A549 (cell line): ENCODE results near the gene ICE2. TPM values are rescaled to one million over a fixed set of nuclear protein-coding genes. Genes with fewer than 3 reads are reported as not detected.

Source experiments
- polyA plus RNA-seq, 4 experiments: library from polyadenylated mRNA; depleted of rRNA in 3 of 4; stranded (reverse); fragments of >200 nt; fragmentation: RNase III in 1 of 4; extraction: RNeasy Plus Mini Kit Qiagen cat#74134 plus additional on column Dnase treatment in 1 of 4; gene quantifications; 2 replicates in 3 of 4; 3 replicates in 1 of 4; pipeline ENCODE4 v1.2.3, GENCODE V29; 2011 to 2017
- small RNA-seq, 6 experiments: library from RNA; depleted of rRNA; stranded (forward); fragments of <200 nt; gene quantifications; one replicate each; pipeline ENCODE3, GENCODE V24; 2012

The ICE2 gene
- polyA plus RNA-seq, 2 of the 4 experiments (the other 2 are of a cell fraction) = 43.1 to 87.6 TPM

Small RNA genes within 50 kb of the gene (small RNA-seq; reads per million reads assigned to genes)
- 0 reads per million in 6 experiments for gene AC087385.3

Other genes starting within 250 kb of the ICE2 start
- 5,725 and 5,746 TPM in 2 replicates for gene ANXA2, start 81.2 kb downstream of the ICE2 start, polyA plus RNA-seq (2011; rRNA removed)
- 4,707 to 5,021 TPM (median 4,900 TPM) in 3 replicates for gene ANXA2, start 81.2 kb downstream of the ICE2 start, polyA plus RNA-seq (2017; fragmentation: RNase III; extraction: RNeasy Plus Mini Kit Qiagen cat#74134 plus additional on column Dnase treatment)